IMR-90 (cell line): ENCODE data around the gene SLC35D1. TPM values are rescaled to one million over a fixed set of nuclear protein-coding genes. Genes with fewer than 3 reads are reported as not detected.

Experiments used
- ATAC-seq: fragments of 200-7000 bp; cut with Tn5 transposase; 2 replicates; pipeline ENCODE4 v1.9.1; 2020; ENCODE audit warnings: low read depth, mild to moderate bottlenecking, moderate library complexity
- BruUV-seq: library from RNA; stranded (reverse); fragments of 400-500 nt; replicated peaks from 2 replicates; lab custom pipeline; 2021; lab: Mats Ljungman, UMichigan
- CTCF ChIA-PET: fragments of 300-600 bp; formaldehyde crosslinking; extraction: SDS; loops from one replicate; lab custom pipeline; 2021; ENCODE audit warnings: antibody characterized with exemption; lab: Yijun Ruan, JAX
- POLR2A ChIA-PET: fragments of 300-600 bp; sonication (Branson Sonifier 250); formaldehyde crosslinking; loops from one replicate; lab custom pipeline; 2022; ENCODE audit warnings: antibody characterized with exemption; ENCODE audit not compliant: unreplicated experiment; lab: Charles Lee
- DNase-seq: peaks from one replicate; pipeline ENCODE4 v3.0.0; 2013
- H2AFZ ChIP-seq: replicated peaks from 2 replicates; pipeline ENCODE3; 2013; ENCODE audit warnings: low read length, mild to moderate bottlenecking; ENCODE audit not compliant: poor library complexity
- H2AK5ac ChIP-seq: 2 replicates; pipeline ENCODE4 v1.6.1; 2013; ENCODE audit warnings: low read depth, low read length, inconsistent platforms
- H2AK9ac ChIP-seq: replicated peaks from 2 replicates; pipeline ENCODE3; 2013; ENCODE audit warnings: mild to moderate bottlenecking, low read depth, low read length, moderate library complexity; ENCODE audit not compliant: poor library complexity
- H2BK120ac ChIP-seq: 2 replicates; pipeline ENCODE4 v1.6.1; 2013; ENCODE audit warnings: low read depth, low read length, inconsistent platforms
- H2BK15ac ChIP-seq: 3 replicates; pipeline ENCODE4 v1.6.1; 2013; ENCODE audit warnings: low read depth, low read length, inconsistent platforms
- H2BK20ac ChIP-seq: 2 replicates; pipeline ENCODE4 v1.6.1; 2013; ENCODE audit warnings: low read depth, mild to moderate bottlenecking, inconsistent platforms, low read length, moderate library complexity
- H2BK5ac ChIP-seq: 2 replicates; pipeline ENCODE4 v1.6.1; 2013; ENCODE audit warnings: mild to moderate bottlenecking, low read depth, low read length, inconsistent platforms; ENCODE audit not compliant: poor library complexity, severe bottlenecking
- H3K14ac ChIP-seq: replicated peaks from 2 replicates; pipeline ENCODE4 v1.6.1; 2013; ENCODE audit warnings: low read depth, low read length, inconsistent platforms
- H3K18ac ChIP-seq: 2 replicates; pipeline ENCODE4 v1.6.1; 2013; ENCODE audit warnings: low read depth, low read length, control low read depth
- H3K23ac ChIP-seq: 2 replicates; pipeline ENCODE4 v1.6.1; 2013; ENCODE audit warnings: low read depth, low read length, inconsistent platforms
- H3K27ac ChIP-seq: 2 replicates; pipeline ENCODE4 v1.5.1; 2013; ENCODE audit warnings: mild to moderate bottlenecking, control low read depth, low read length; ENCODE audit not compliant: insufficient read depth
- H3K27me3 ChIP-seq: 2 replicates; pipeline ENCODE4 v1.6.1; 2013; ENCODE audit warnings: low read length; ENCODE audit not compliant: control insufficient read depth, insufficient read depth
- H3K36me3 ChIP-seq: 2 replicates; pipeline ENCODE4 v1.6.1; 2013; ENCODE audit warnings: low read length, mixed read lengths; ENCODE audit not compliant: control insufficient read depth, insufficient read depth
- H3K4ac ChIP-seq: 2 replicates; pipeline ENCODE4 v1.6.1; 2013; ENCODE audit warnings: low read depth, low read length, inconsistent platforms
- H3K4me1 ChIP-seq: 2 replicates; pipeline ENCODE4 v1.6.1; 2013; ENCODE audit warnings: low read length, mixed read lengths; ENCODE audit not compliant: control insufficient read depth, insufficient read depth
- H3K4me2 ChIP-seq: 2 replicates; pipeline ENCODE4 v1.6.1; 2013; ENCODE audit warnings: low read depth, mild to moderate bottlenecking, control low read depth, low read length, moderate library complexity
- H3K4me3 ChIP-seq: 2 replicates; pipeline ENCODE4 v1.5.1; 2013; ENCODE audit warnings: low read depth, mild to moderate bottlenecking, control low read depth, low read length, moderate library complexity; ENCODE audit not compliant: insufficient read depth
- H3K56ac ChIP-seq: 2 replicates; pipeline ENCODE4 v1.6.1; 2013; ENCODE audit warnings: low read length, inconsistent platforms; ENCODE audit not compliant: insufficient read depth; ENCODE audit errors: extremely low read depth
- H3K79me1 ChIP-seq, 2 experiments: 2 replicates each; pipeline ENCODE4 v1.6.1; 2013; ENCODE audit warnings: low read length in 2 of 2, inconsistent platforms in 1 of 2, low read depth in 1 of 2
- H3K9ac ChIP-seq: 2 replicates; pipeline ENCODE4 v1.6.1; 2013; ENCODE audit warnings: low read depth, low read length, control low read depth
- H3K9me1 ChIP-seq: 2 replicates; pipeline ENCODE4 v1.6.1; 2013; ENCODE audit warnings: low read length, inconsistent platforms; ENCODE audit not compliant: insufficient read depth
- H3K9me3 ChIP-seq: 2 replicates; pipeline ENCODE4 v1.6.1; 2013; ENCODE audit warnings: low read length; ENCODE audit not compliant: control insufficient read depth, insufficient read depth
- H4K20me1 ChIP-seq: 2 replicates; pipeline ENCODE4 v1.6.1; 2013; ENCODE audit warnings: low read length, inconsistent platforms; ENCODE audit not compliant: insufficient read depth
- H4K5ac ChIP-seq: 2 replicates; pipeline ENCODE4 v1.6.1; 2013; ENCODE audit warnings: mild to moderate bottlenecking, low read depth, low read length, control low read depth
- H4K8ac ChIP-seq, 2 experiments: 2 replicates each; pipeline ENCODE4 v1.6.1; 2013; ENCODE audit warnings: low read depth in 2 of 2, low read length in 2 of 2, control low read depth in 1 of 2, inconsistent platforms in 1 of 2
- H4K91ac ChIP-seq: 2 replicates; pipeline ENCODE4 v1.6.1; 2013; ENCODE audit warnings: low read depth, low read length, inconsistent platforms; ENCODE audit not compliant: insufficient read depth
- BHLHE40 ChIP-seq: fragments of 150-350 bp; IDR thresholded peaks from 2 replicates; pipeline ENCODE4 v1.6.1; 2016; ENCODE audit warnings: mild to moderate bottlenecking, low read depth, low read length
- CEBPB ChIP-seq: IDR thresholded peaks from 2 replicates; pipeline ENCODE4 v1.6.1; 2012; ENCODE audit warnings: low read depth, low read length, improper control_type of control experiment
- CHD1 ChIP-seq: IDR thresholded peaks from 2 replicates; pipeline ENCODE4 v1.6.1; 2012; ENCODE audit warnings: low read depth, low read length, improper control_type of control experiment
- CTCF ChIP-seq: conservative IDR thresholded peaks from 2 replicates; pipeline ENCODE4 v1.5.1; 2012; ENCODE audit warnings: mild to moderate bottlenecking, low read depth, low read length, improper control_type of control experiment
- ELK1 ChIP-seq: fragments of 150-350 bp; IDR thresholded peaks from 2 replicates; pipeline ENCODE4 v1.6.1; 2016; ENCODE audit warnings: low read depth, mild to moderate bottlenecking, low read length, moderate library complexity, borderline replicate concordance
- FOS ChIP-seq: fragments of 150-350 bp; IDR thresholded peaks from 2 replicates; pipeline ENCODE4 v1.6.1; 2016; ENCODE audit warnings: low read depth, low read length
- MAZ ChIP-seq: IDR thresholded peaks from 2 replicates; pipeline ENCODE4 v1.6.1; 2012; ENCODE audit warnings: low read depth, mild to moderate bottlenecking, low read length, improper control_type of control experiment, moderate library complexity, borderline replicate concordance
- MXI1 ChIP-seq: IDR thresholded peaks from 2 replicates; pipeline ENCODE4 v1.6.1; 2012; ENCODE audit warnings: low read depth, mild to moderate bottlenecking, low read length, moderate library complexity, borderline replicate concordance
- POLR2A ChIP-seq: IDR thresholded peaks from 2 replicates; pipeline ENCODE4 v1.6.1; 2012; ENCODE audit warnings: mild to moderate bottlenecking, low read depth, low read length
- RAD21 ChIP-seq: IDR thresholded peaks from 2 replicates; pipeline ENCODE4 v1.6.1; 2012; ENCODE audit warnings: low read length, improper control_type of control experiment
- RCOR1 ChIP-seq: IDR thresholded peaks from 2 replicates; pipeline ENCODE4 v1.6.1; 2012; ENCODE audit warnings: mild to moderate bottlenecking, low read length, improper control_type of control experiment; ENCODE audit not compliant: insufficient replicate concordance
- RFX5 ChIP-seq: IDR thresholded peaks from 2 replicates; pipeline ENCODE4 v1.8.0; 2012; ENCODE audit warnings: low read depth, mild to moderate bottlenecking, low read length, moderate library complexity
- SMC3 ChIP-seq: fragments of 150-350 bp; IDR thresholded peaks from 2 replicates; pipeline ENCODE4 v1.6.1; 2016; ENCODE audit warnings: low read depth, mild to moderate bottlenecking, antibody characterized with exemption, low read length, moderate library complexity
- WGBS, 2 experiments: methylation state at CpG; one replicate each; pipeline versions ENCODE4 v1.1.5 to v1.1.7; 2013; ENCODE audit warnings: missing lambda C conversion rate in 2 of 2; ENCODE audit not compliant: insufficient read length in 1 of 2; ENCODE audit errors: extremely low coverage in 2 of 2; 5-methylcytosine and 5-hydroxymethylcytosine counted together
- dilution Hi-C: fragments of 300-500 bp; cut with HindIII; formaldehyde crosslinking; loops from one replicate; pipeline ENCODE4 v1.14.3; 2018; ENCODE audit warnings: low sequenced_read_pairs; ENCODE audit not compliant: unreplicated experiment
- in situ Hi-C: fragments of 300-500 bp; cut with MboI; formaldehyde crosslinking; loops from 3 replicates; pipeline ENCODE4 v1.14.3; 2019; ENCODE audit warnings: low sequenced_read_pairs, inconsistent platforms, mixed read lengths
- intact Hi-C: fragments of 100-400 bp; cut with micrococcal nuclease; formaldehyde crosslinking; loops from 2 replicates; pipeline ENCODE4 v1.10.0; 2022
- polyA plus RNA-seq, 3 experiments: library from polyadenylated mRNA; depleted of rRNA; stranded (reverse); fragments of >200 nt; gene quantifications; 2 replicates each; pipeline ENCODE4 v1.2.3, GENCODE V29; 2012; ENCODE audit warnings: low replicate concordance in 1 of 3
- total RNA-seq: library from RNA; depleted of rRNA; stranded (reverse); fragments of >200 nt; gene quantifications from 2 replicates; pipeline ENCODE4 v1.2.3, GENCODE V29; 2012

The SLC35D1 gene
- total and polyA plus RNA-seq, 2 of the 4 experiments (the other 2 are of a cell fraction) = 7.2 to 16.3 TPM

- H3K27me3 ChIP-seq = no peaks in the 10 kb centered on the region
- peak overlapping the region; percentile 64; the same call in 1 of the 2 replicates for H3K56ac ChIP-seq
- no peak overlapping the region for H3K4me3 ChIP-seq
- H3K4me2 ChIP-seq = peak overlapping the region; percentile 83
- dilution Hi-C loops = no loop called here
- no peak overlapping the region; the same call in 1 of the 2 replicates for H4K5ac ChIP-seq
- no CpG with 5 or more reads among the region's 5 CpGs for WGBS, 2 experiments
- H2BK120ac ChIP-seq = peak overlapping the region; percentile 83
- intact Hi-C loops = no loop called here
- H4K8ac ChIP-seq = peak overlapping the region in 1 of 2 experiments; percentile 78; a peak in 2 of 4 replicates
- peaks cover 3% of the 10 kb centered on the region; the same call in 1 of the 2 replicates for H4K20me1 ChIP-seq
- H2AK5ac ChIP-seq = peak overlapping the region; percentile 89; the same call in 1 of the 2 replicates
- POLR2A ChIA-PET = no interaction called here
- peak overlapping the region; percentile 60; the same call in 1 of the 2 replicates for H3K23ac ChIP-seq
- BruUV-seq = no TSS peak
- H2BK5ac ChIP-seq = peak overlapping the region; percentile 94
- peak overlapping the region; percentile 84; the same call in 1 of the 2 replicates for H3K4ac ChIP-seq
- no peak overlapping the region for H2AK9ac ChIP-seq
- H3K9me1 ChIP-seq = peaks cover 11% of the 10 kb centered on the region
- CTCF ChIA-PET = interaction anchor here (1.2 kb wide), 1 partner anchor 84 kb away, joined by 3 read pairs; no protein-coding TSS in a partner anchor
- ATAC-seq (peak; percentile 88), DNase-seq (peak; percentile 79)
- H3K14ac ChIP-seq = no peak overlapping the region; the same call in 1 of the 2 replicates
- H3K4me1 ChIP-seq = peaks cover 15% of the 10 kb centered on the region
- H2AFZ ChIP-seq = no peak overlapping the region
- in situ Hi-C loops = no loop called here
- peaks cover 36% of the 10 kb centered on the region for H3K36me3 ChIP-seq
- peak overlapping the region; percentile 80; the same call in 1 of the 2 replicates for H2BK20ac ChIP-seq
- H3K9ac ChIP-seq = no peak overlapping the region
- no peaks in the 10 kb centered on the region for H3K9me3 ChIP-seq
- H3K18ac ChIP-seq = peak overlapping the region; percentile 98; the same call in 1 of the 2 replicates
- peak overlapping the region; percentile 75; the same call in 1 of the 2 replicates for H4K91ac ChIP-seq
- H3K27ac ChIP-seq = peak overlapping the region; percentile 82; the same call in 1 of the 2 replicates
- peaks cover 13 to 28% of the 10 kb centered on the region in 2 experiments for H3K79me1 ChIP-seq
- H2BK15ac ChIP-seq = peak overlapping the region; percentile 68; the same call in 1 of the 3 replicates
- TF ChIP-seq RCOR1 (no peak), FOS (peak; percentile 52; the same call in 1 of the 2 replicates), CEBPB (peak; percentile 11; the same call in 1 of the 2 replicates), CHD1 (no peak), CTCF (no peak), RAD21 (no peak), BHLHE40 (no peak), POLR2A (no peak), MXI1 (0 out of 2 replicates have a peak, but pooled peaks have one; percentile 27), RFX5 (no peak), SMC3 (no peak), MAZ (no peak), ELK1 (no peak)
Measured at GRCh38 chr1:67041841-67042503, 12.0 kb downstream of the SLC35D1 start.
